PFSK-1 (cell line): ENCODE results near the gene CASTOR1.

Experiments used
- FOXP2 ChIP-seq: optimal IDR thresholded peaks from 2 replicates; pipeline ENCODE3; 2011; ENCODE audit warnings: borderline replicate concordance, control low read depth, inconsistent platforms; ENCODE audit not compliant: insufficient read depth; ENCODE audit errors: extremely low read length, extremely low read depth
- POLR2AphosphoS5 ChIP-seq: IDR thresholded peaks from 2 replicates; pipeline ENCODE4 v1.6.1; 2012; ENCODE audit warnings: low read depth, mild to moderate bottlenecking, control low read depth, low read length, moderate library complexity
- SIN3A ChIP-seq: IDR thresholded peaks from 2 replicates; pipeline ENCODE4 v1.6.1; 2012; ENCODE audit warnings: mild to moderate bottlenecking, low read length, moderate library complexity, borderline replicate concordance; ENCODE audit not compliant: insufficient read depth
- TAF1 ChIP-seq: IDR thresholded peaks from 2 replicates; pipeline ENCODE4 v1.6.1; 2012; ENCODE audit warnings: low read length, control low read depth, borderline replicate concordance; ENCODE audit not compliant: insufficient read depth
- TF ChIP-seq, protein P1 (sequence below), 2 experiments: IDR thresholded peaks; 2 replicates each; pipeline versions ENCODE4 v1.6.1 to v1.8.0; 2011 to 2012; ENCODE audit warnings: low read depth in 2 of 2, low read length in 2 of 2, control low read depth in 1 of 2, inconsistent platforms in 1 of 2, mild to moderate bottlenecking in 1 of 2, moderate library complexity in 1 of 2; ENCODE audit not compliant: insufficient read depth in 1 of 2

DNA sequence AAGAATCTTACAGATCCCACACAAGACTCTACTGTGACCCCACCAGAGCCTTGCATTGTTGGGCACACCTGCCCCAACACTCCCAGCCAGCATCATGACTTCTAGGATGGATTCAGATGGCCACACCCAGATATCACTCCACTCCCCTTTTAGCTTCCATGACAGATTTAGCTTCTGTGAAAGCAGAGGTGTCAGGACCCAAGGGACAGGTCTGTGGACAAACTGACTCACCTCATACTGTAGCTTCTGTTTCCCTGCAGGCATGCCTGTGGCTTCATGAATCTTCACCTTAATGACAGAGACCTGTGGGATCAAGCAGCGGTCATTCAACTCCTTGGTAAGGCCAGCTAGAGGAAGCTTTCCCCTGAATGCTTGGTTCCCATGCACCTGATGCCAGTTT is 45.9 kb upstream of the CASTOR1 start:
- TF ChIP-seq, protein P1, sequence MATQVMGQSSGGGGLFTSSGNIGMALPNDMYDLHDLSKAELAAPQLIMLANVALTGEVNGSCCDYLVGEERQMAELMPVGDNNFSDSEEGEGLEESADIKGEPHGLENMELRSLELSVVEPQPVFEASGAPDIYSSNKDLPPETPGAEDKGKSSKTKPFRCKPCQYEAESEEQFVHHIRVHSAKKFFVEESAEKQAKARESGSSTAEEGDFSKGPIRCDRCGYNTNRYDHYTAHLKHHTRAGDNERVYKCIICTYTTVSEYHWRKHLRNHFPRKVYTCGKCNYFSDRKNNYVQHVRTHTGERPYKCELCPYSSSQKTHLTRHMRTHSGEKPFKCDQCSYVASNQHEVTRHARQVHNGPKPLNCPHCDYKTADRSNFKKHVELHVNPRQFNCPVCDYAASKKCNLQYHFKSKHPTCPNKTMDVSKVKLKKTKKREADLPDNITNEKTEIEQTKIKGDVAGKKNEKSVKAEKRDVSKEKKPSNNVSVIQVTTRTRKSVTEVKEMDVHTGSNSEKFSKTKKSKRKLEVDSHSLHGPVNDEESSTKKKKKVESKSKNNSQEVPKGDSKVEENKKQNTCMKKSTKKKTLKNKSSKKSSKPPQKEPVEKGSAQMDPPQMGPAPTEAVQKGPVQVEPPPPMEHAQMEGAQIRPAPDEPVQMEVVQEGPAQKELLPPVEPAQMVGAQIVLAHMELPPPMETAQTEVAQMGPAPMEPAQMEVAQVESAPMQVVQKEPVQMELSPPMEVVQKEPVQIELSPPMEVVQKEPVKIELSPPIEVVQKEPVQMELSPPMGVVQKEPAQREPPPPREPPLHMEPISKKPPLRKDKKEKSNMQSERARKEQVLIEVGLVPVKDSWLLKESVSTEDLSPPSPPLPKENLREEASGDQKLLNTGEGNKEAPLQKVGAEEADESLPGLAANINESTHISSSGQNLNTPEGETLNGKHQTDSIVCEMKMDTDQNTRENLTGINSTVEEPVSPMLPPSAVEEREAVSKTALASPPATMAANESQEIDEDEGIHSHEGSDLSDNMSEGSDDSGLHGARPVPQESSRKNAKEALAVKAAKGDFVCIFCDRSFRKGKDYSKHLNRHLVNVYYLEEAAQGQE (IDR thresholded peaks at IDR 0.05; ENCODE audit: insufficient read depth in 1 of 2, low read depth in 2 of 2, low read length in 2 of 2) = no peak
- TF ChIP-seq POLR2AphosphoS5 = no peak
- TF ChIP-seq SIN3A = no peak
- no peak for TF ChIP-seq TAF1
- TF ChIP-seq FOXP2 = no peak
